Neural cell (in vitro differentiated cells): ENCODE data around the gene SUPT3H. TPM values are rescaled to one million over a fixed set of nuclear protein-coding genes. Genes with fewer than 3 reads are reported as not detected.

Experiments used
- H2AFZ ChIP-seq: fragments of 200-600, 300-800 bp; sonication (generic), shearing (Covaris generic); 2 replicates; pipeline ENCODE4 v1.6.0; 2014; ENCODE audit warnings: low read depth, mild to moderate bottlenecking, antibody characterized with exemption, low read length, moderate library complexity
- H3F3A ChIP-seq: fragments of 200-600 bp; shearing (Covaris generic); 2 replicates; pipeline ENCODE4 v1.6.1; 2016; ENCODE audit warnings: mild to moderate bottlenecking, moderate library complexity, mixed read lengths, antibody characterized with exemption, low read length; ENCODE audit not compliant: insufficient read depth, poor library complexity, severe bottlenecking
- H3K27ac ChIP-seq: fragments of 200-600, 300-800 bp; sonication (generic), shearing (Covaris generic); 2 replicates; pipeline ENCODE4 v1.5.1; 2014; ENCODE audit warnings: mild to moderate bottlenecking, low read length, moderate library complexity
- H3K27me3 ChIP-seq: fragments of 300-800, 200-600 bp; sonication (generic), shearing (Covaris generic); 2 replicates; pipeline ENCODE4 v1.6.0; 2014; ENCODE audit warnings: mild to moderate bottlenecking, low read depth, low read length, moderate library complexity; ENCODE audit not compliant: insufficient read depth
- H3K36me3 ChIP-seq: fragments of 300-800, 200-600 bp; sonication (generic), shearing (Covaris generic); 2 replicates; pipeline ENCODE4 v1.5.1; 2014; ENCODE audit warnings: mild to moderate bottlenecking, antibody characterized with exemption, low read length, moderate library complexity; ENCODE audit not compliant: insufficient read depth
- H3K4me2 ChIP-seq: fragments of 300-800, 200-600 bp; sonication (generic), shearing (Covaris generic); 2 replicates; pipeline ENCODE4 v1.6.0; 2014; ENCODE audit warnings: mild to moderate bottlenecking, low read length
- H3K4me3 ChIP-seq: fragments of 300-800, 200-600 bp; sonication (generic), shearing (Covaris generic); 2 replicates; pipeline ENCODE4 v1.5.1; 2014; ENCODE audit warnings: mild to moderate bottlenecking, low read length, moderate library complexity
- H3K79me2 ChIP-seq: fragments of 200-600 bp; shearing (Covaris generic); replicated peaks from 2 replicates; pipeline ENCODE4 v1.6.0; 2014; ENCODE audit warnings: mild to moderate bottlenecking, low read length, moderate library complexity; ENCODE audit not compliant: insufficient read depth
- H3K9ac ChIP-seq: fragments of 300-800, 200-600 bp; sonication (generic), shearing (Covaris generic); 2 replicates; pipeline ENCODE4 v1.6.1; 2016; ENCODE audit warnings: mild to moderate bottlenecking, low read length, mixed read lengths
- H3K9me2 ChIP-seq: fragments of 200-600 bp; shearing (Covaris generic); 2 replicates; pipeline ENCODE4 v1.6.1; 2016; ENCODE audit warnings: mild to moderate bottlenecking, low read length, mixed read lengths; ENCODE audit not compliant: insufficient read depth
- H3K9me3 ChIP-seq: fragments of 200-600, 300-800 bp; sonication (generic), shearing (Covaris generic); 2 replicates; pipeline ENCODE4 v1.6.1; 2016; ENCODE audit warnings: mild to moderate bottlenecking, mixed run types, low read length, moderate library complexity, mixed read lengths
- H4K20me1 ChIP-seq: fragments of 200-600 bp; shearing (Covaris generic); 2 replicates; pipeline ENCODE4 v1.6.1; 2016; ENCODE audit warnings: mild to moderate bottlenecking, mixed run types; ENCODE audit not compliant: insufficient read depth
- EP300 ChIP-seq: fragments of 450-650 bp; conservative IDR thresholded peaks from 2 replicates; pipeline ENCODE4 v1.6.1; 2014; ENCODE audit warnings: antibody characterized with exemption, mild to moderate bottlenecking, moderate library complexity; ENCODE audit not compliant: poor library complexity, severe bottlenecking
- EZH2 ChIP-seq: fragments of 200-600, 300-800 bp; shearing (Covaris generic), sonication (generic); IDR thresholded peaks from 2 replicates; pipeline ENCODE4 v1.6.1; 2014; ENCODE audit warnings: antibody characterized with exemption, low read length, borderline replicate concordance, mild to moderate bottlenecking; ENCODE audit not compliant: insufficient read depth, poor library complexity, severe bottlenecking
- MXI1 ChIP-seq: fragments of 450-650 bp; conservative IDR thresholded peaks from 2 replicates; pipeline ENCODE4 v1.6.1; 2014; ENCODE audit warnings: antibody characterized with exemption, mild to moderate bottlenecking; ENCODE audit not compliant: poor library complexity, severe bottlenecking
- POLR2AphosphoS5 ChIP-seq: IDR thresholded peaks from 2 replicates; pipeline ENCODE4 v1.6.1; 2012
- RAD21 ChIP-seq: fragments of 450-650 bp; conservative IDR thresholded peaks from 2 replicates; pipeline ENCODE4 v1.6.1; 2014; ENCODE audit warnings: antibody characterized with exemption, mild to moderate bottlenecking, moderate library complexity
- SMC3 ChIP-seq: fragments of 450-650 bp; conservative IDR thresholded peaks from 2 replicates; pipeline ENCODE4 v1.6.1; 2014; ENCODE audit warnings: antibody characterized with exemption, mild to moderate bottlenecking, moderate library complexity; ENCODE audit not compliant: poor library complexity
- TAF1 ChIP-seq: IDR thresholded peaks from 2 replicates; pipeline ENCODE4 v1.6.1; 2012; ENCODE audit warnings: low read depth
- polyA plus RNA-seq: library from polyadenylated mRNA; depleted of rRNA; stranded (reverse); fragments of >200 nt; gene quantifications from 2 replicates; pipeline ENCODE4 v1.2.3, GENCODE V29; 2014
- TF ChIP-seq, protein P1 (sequence below): IDR thresholded peaks from 2 replicates; pipeline ENCODE4 v1.6.1; 2012; ENCODE audit warnings: borderline replicate concordance
- TF ChIP-seq, protein P2 (sequence below): fragments of 450-650 bp; IDR thresholded peaks from 2 replicates; pipeline ENCODE4 v1.5.1; 2014; ENCODE audit warnings: antibody characterized with exemption, mild to moderate bottlenecking, moderate library complexity; ENCODE audit not compliant: poor library complexity, severe bottlenecking

The SUPT3H gene
- polyA plus RNA-seq, 1 donor from 2014 or later = 6.8 TPM

DNA sequence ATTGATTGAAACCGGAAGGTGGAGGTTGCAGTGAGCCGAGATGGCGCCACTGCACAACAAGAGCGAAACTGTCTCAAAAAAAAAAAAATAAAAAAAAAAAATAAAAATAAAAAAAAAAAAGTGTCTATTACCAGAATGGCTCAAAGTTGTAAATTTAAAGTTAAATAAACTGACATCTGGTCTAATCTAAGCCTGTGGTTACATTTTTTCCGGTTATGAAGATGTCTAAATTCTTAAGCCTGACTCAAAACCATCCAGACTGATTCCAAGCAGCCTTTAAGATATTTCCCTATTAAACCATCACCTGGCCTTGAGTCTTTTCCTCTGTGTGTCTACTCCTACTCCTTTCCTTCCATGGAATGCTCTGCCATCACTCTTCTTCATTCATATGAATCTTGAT lies 421.3 kb downstream of the SUPT3H start:
- H3K9ac ChIP-seq = no peak overlapping the region
- no peak overlapping the region for H3K4me2 ChIP-seq
- no peaks in the 10 kb centered on the region for H3K79me2 ChIP-seq
- H3K27me3 ChIP-seq = no peaks in the 10 kb centered on the region
- H2AFZ ChIP-seq = no peak overlapping the region
- H4K20me1 ChIP-seq = no peaks in the 10 kb centered on the region
- no peaks in the 10 kb centered on the region for H3K9me3 ChIP-seq
- no peak overlapping the region for H3K4me3 ChIP-seq
- H3K36me3 ChIP-seq = no peaks in the 10 kb centered on the region
- TF ChIP-seq EP300 = no peak
- TF ChIP-seq, protein P1, sequence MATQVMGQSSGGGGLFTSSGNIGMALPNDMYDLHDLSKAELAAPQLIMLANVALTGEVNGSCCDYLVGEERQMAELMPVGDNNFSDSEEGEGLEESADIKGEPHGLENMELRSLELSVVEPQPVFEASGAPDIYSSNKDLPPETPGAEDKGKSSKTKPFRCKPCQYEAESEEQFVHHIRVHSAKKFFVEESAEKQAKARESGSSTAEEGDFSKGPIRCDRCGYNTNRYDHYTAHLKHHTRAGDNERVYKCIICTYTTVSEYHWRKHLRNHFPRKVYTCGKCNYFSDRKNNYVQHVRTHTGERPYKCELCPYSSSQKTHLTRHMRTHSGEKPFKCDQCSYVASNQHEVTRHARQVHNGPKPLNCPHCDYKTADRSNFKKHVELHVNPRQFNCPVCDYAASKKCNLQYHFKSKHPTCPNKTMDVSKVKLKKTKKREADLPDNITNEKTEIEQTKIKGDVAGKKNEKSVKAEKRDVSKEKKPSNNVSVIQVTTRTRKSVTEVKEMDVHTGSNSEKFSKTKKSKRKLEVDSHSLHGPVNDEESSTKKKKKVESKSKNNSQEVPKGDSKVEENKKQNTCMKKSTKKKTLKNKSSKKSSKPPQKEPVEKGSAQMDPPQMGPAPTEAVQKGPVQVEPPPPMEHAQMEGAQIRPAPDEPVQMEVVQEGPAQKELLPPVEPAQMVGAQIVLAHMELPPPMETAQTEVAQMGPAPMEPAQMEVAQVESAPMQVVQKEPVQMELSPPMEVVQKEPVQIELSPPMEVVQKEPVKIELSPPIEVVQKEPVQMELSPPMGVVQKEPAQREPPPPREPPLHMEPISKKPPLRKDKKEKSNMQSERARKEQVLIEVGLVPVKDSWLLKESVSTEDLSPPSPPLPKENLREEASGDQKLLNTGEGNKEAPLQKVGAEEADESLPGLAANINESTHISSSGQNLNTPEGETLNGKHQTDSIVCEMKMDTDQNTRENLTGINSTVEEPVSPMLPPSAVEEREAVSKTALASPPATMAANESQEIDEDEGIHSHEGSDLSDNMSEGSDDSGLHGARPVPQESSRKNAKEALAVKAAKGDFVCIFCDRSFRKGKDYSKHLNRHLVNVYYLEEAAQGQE = no peak
- no peak for TF ChIP-seq TAF1
- TF ChIP-seq SMC3 = no peak
- no peak for TF ChIP-seq POLR2AphosphoS5
- no peak for TF ChIP-seq RAD21
- TF ChIP-seq EZH2 = no peak
- TF ChIP-seq, protein P2, sequence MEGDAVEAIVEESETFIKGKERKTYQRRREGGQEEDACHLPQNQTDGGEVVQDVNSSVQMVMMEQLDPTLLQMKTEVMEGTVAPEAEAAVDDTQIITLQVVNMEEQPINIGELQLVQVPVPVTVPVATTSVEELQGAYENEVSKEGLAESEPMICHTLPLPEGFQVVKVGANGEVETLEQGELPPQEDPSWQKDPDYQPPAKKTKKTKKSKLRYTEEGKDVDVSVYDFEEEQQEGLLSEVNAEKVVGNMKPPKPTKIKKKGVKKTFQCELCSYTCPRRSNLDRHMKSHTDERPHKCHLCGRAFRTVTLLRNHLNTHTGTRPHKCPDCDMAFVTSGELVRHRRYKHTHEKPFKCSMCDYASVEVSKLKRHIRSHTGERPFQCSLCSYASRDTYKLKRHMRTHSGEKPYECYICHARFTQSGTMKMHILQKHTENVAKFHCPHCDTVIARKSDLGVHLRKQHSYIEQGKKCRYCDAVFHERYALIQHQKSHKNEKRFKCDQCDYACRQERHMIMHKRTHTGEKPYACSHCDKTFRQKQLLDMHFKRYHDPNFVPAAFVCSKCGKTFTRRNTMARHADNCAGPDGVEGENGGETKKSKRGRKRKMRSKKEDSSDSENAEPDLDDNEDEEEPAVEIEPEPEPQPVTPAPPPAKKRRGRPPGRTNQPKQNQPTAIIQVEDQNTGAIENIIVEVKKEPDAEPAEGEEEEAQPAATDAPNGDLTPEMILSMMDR = no peak
- TF ChIP-seq MXI1 = no peak
- H3K9me2 ChIP-seq = no peaks in the 10 kb centered on the region
- H3K27ac ChIP-seq = no peak overlapping the region
- no peaks in the 10 kb centered on the region for H3F3A ChIP-seq

DNA sequence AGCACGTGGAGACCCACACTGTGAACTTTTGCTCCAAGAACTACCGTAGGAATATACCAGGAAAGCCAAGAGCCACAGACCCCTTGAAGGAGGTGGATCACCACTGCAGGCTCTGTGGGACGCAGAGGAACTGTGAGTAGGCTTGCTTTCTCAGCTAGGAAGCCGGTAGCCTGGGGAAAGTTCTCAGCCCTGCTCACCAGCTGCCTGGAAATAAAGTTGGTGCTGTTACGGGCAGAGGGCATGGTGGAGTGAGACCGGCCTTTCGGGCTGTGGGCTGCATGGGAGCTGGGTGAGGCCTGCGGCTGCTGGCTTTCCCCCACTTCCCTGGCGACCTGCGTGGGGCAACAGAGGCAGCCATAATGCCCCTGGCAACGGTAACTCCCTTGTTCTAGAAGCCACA lies 422.6 kb downstream of the SUPT3H start:
- Histone ChIP-seq H3K9ac (no peak overlapping the region), H3F3A (no peaks in the 10 kb centered on the region)

More for the DNA sequence above, 422.6 kb downstream of the SUPT3H start:
- H3K9me3 ChIP-seq = no peaks in the 10 kb centered on the region
- no peaks in the 10 kb centered on the region for H3K9me2 ChIP-seq
- H3K27me3 ChIP-seq = no peaks in the 10 kb centered on the region
- no peaks in the 10 kb centered on the region for H4K20me1 ChIP-seq
- no peak overlapping the region for H2AFZ ChIP-seq
- no peak for TF ChIP-seq SMC3
- no peak for TF ChIP-seq POLR2AphosphoS5
- TF ChIP-seq MXI1 = no peak
- TF ChIP-seq EZH2 = no peak
- TF ChIP-seq, protein P1 = no peak
- no peak for TF ChIP-seq EP300
- no peak for TF ChIP-seq RAD21
- TF ChIP-seq, protein P2 = no peak
- TF ChIP-seq TAF1 = no peak
- no peaks in the 10 kb centered on the region for H3K36me3 ChIP-seq
- H3K4me3 ChIP-seq = no peak overlapping the region
- H3K79me2 ChIP-seq = no peaks in the 10 kb centered on the region
- no peak overlapping the region for H3K4me2 ChIP-seq
- no peak overlapping the region for H3K27ac ChIP-seq
